Chondrocyte (in vitro differentiated cells): ENCODE measurements around the gene ADARB2. TPM values are rescaled to one million over a fixed set of nuclear protein-coding genes. Genes with fewer than 3 reads are reported as not detected.

Experiments used
- DNase-seq: peaks from one replicate; pipeline ENCODE4 v3.0.0; 2021; ENCODE audit warnings: mixed read lengths, low spot score
- H3K27ac Mint-ChIP-seq: one replicate; pipeline ENCODE4 v1.8.0; 2021; ENCODE audit warnings: mild to moderate bottlenecking, moderate library complexity, mixed read lengths; ENCODE audit not compliant: unreplicated experiment
- H3K27me3 Mint-ChIP-seq: 2 replicates; pipeline ENCODE4 v1.8.0; 2021; ENCODE audit warnings: low read depth, mixed read lengths
- H3K36me3 Mint-ChIP-seq: 2 replicates; pipeline ENCODE4 v1.8.0; 2021; ENCODE audit warnings: low read depth, mixed read lengths
- H3K4me1 Mint-ChIP-seq: 2 replicates; pipeline ENCODE4 v1.8.0; 2021; ENCODE audit warnings: low read depth, mild to moderate bottlenecking, mixed read lengths
- H3K4me3 Mint-ChIP-seq: one replicate; pipeline ENCODE4 v1.8.0; 2021; ENCODE audit warnings: mild to moderate bottlenecking, moderate library complexity, mixed read lengths; ENCODE audit not compliant: unreplicated experiment
- H3K9me3 Mint-ChIP-seq: 2 replicates; pipeline ENCODE4 v1.8.0; 2021; ENCODE audit warnings: low read depth, mixed read lengths
- total RNA-seq: library from RNA; stranded (reverse); gene quantifications from 3 replicates; pipeline ENCODE4 v1.2.1, GENCODE V29; 2021
- TF ChIP-seq, protein P1 (sequence below): fragments of 200-600 bp; sonication (generic); IDR thresholded peaks from 2 replicates; pipeline ENCODE4 v1.5.0; 2021; ENCODE audit warnings: antibody characterized with exemption, mild to moderate bottlenecking, moderate library complexity

The ADARB2 gene
- total RNA-seq, 1 donor from 2014 or later, result 3.3 TPM

DNA sequence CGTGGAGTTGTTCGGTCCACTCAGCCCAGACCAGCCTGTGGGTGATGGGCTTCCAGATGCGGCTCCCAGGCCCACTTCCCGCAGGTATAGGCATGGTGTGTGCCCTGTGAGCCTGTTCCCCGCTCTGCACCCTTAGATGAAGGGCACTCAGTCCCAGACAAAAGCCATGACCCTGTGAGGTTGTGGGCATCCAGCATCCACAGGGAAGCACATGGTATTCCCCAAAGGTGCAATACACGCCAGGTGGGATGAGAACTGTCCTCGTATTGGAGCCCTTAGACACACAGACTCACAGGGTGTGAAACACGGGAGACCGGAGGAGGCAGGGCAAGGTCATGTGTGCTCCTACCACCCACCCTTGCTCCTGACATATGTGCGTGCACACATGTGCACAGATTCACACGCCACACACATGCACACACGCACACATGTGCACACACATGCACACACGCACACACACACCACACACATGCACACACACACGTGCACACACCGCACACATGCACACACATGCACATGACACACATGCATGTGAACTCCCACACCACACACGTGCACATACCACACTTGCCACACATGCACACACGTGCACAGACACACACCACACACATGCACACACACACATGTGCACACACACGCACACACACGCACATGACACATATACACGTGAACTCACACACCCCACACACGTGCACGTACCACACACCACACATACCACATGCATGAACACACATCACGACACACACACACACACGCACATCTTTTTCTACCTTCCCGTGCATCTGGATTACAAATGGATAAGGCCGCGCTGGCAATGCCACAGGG is 361.8 kb downstream of the ADARB2 start:
- no peak for DNase-seq
- TF ChIP-seq, protein P1, sequence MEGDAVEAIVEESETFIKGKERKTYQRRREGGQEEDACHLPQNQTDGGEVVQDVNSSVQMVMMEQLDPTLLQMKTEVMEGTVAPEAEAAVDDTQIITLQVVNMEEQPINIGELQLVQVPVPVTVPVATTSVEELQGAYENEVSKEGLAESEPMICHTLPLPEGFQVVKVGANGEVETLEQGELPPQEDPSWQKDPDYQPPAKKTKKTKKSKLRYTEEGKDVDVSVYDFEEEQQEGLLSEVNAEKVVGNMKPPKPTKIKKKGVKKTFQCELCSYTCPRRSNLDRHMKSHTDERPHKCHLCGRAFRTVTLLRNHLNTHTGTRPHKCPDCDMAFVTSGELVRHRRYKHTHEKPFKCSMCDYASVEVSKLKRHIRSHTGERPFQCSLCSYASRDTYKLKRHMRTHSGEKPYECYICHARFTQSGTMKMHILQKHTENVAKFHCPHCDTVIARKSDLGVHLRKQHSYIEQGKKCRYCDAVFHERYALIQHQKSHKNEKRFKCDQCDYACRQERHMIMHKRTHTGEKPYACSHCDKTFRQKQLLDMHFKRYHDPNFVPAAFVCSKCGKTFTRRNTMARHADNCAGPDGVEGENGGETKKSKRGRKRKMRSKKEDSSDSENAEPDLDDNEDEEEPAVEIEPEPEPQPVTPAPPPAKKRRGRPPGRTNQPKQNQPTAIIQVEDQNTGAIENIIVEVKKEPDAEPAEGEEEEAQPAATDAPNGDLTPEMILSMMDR, result no peak
- peaks cover 3% of the 10 kb centered on the region for H3K27me3 Mint-ChIP-seq
- no peaks in the 10 kb centered on the region for H3K9me3 Mint-ChIP-seq
- H3K27ac Mint-ChIP-seq, result no peak overlapping the region
- H3K4me3 Mint-ChIP-seq, result no peak overlapping the region
- H3K36me3 Mint-ChIP-seq, result no peaks in the 10 kb centered on the region
- peaks cover 14% of the 10 kb centered on the region for H3K4me1 Mint-ChIP-seq

DNA sequence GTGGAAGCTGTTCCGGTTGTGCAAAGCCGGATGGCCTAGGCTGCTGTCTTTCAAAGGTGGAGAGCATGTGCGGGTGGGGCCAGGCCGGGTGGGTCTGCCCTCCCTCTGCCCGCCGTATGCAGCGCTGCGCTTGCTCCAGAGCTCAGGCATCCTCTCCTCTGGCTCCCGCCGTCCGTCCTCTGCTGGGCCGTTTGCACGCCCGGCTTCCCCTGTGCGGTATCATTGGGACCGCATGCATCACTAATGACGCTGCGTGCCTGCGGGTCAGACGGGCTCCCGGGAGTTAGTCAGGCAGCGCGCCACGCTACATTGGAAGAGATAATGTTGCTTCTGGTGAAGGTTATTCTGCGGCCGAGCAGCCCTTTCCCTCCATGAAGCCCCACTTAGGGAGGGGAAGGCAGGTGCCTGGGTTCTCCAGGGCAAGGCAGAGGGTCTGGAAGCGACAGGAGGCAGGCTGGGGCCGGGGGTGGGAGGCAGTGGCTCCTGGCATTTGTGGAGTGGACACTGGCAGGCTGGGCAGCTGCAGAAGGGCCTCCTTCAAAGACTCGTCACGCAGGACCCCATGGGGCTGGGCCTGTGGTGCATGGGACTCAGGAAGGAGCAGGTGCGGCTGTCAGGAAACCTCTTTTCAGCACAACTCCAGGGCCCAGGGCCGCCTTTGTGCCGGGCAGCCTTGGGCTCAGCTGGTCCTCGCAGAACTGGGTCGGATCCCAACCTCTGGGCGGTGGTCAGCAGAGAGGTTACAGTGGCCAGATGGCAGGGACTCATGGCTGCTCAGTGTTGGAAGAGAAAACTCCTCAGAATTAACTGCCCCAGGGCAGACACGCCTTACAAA is 362.6 kb downstream of the ADARB2 start:
- Mint-ChIP-seq H3K27ac (no peak overlapping the region), H3K36me3 (no peaks in the 10 kb centered on the region), H3K9me3 (no peaks in the 10 kb centered on the region), H3K4me1 (peaks cover 10% of the 10 kb centered on the region), H3K27me3 (peaks cover 3% of the 10 kb centered on the region), H3K4me3 (no peak overlapping the region)
- TF ChIP-seq, protein P1, result no peak
- DNase-seq, result no peak

DNA sequence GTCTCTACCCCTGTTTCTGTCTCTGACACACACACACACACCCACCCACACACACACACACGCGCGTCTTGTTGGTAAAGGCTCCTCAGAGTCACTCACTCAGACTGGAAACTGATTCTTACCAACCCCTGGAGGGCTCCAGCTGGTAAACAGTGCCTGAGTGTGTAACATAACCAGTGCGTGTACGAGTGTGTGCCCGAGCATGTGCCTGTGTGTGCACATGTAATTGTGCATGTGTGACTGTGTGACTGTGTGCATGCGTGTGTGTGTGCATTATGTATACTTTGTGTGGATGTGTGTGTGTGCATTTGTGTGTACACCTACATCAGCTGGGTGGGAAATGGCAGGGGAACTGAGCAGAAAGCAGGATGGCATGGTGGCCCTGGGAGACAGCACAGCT is 364.0 kb downstream of the ADARB2 start:
- Mint-ChIP-seq H3K9me3 (no peaks in the 10 kb centered on the region), H3K27ac (no peak overlapping the region), H3K4me3 (no peak overlapping the region), H3K36me3 (no peaks in the 10 kb centered on the region), H3K27me3 (peaks cover under 1% of the 10 kb centered on the region), H3K4me1 (peaks cover 6% of the 10 kb centered on the region)
- no peak for DNase-seq
- TF ChIP-seq, protein P1, result no peak

DNA sequence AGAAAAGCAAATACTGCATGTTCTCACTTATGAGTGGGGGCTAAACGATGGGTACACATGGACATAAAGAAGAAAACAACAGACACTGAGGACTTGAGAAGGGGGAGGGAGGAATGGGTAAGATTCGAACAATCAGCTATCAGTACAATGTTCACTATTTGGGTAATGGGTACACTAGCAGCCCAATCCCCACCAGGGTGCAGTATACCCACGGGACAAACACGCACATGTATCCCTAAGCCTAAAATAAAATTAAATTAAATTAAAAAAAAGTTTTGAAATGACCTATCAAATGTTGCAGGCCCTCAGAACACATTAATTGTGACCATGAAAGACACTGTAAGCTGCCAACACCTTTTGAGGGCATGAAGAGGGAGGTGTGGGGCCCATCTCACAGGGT is 365.1 kb downstream of the ADARB2 start:
- H3K27ac Mint-ChIP-seq, result no peak overlapping the region

DNA sequence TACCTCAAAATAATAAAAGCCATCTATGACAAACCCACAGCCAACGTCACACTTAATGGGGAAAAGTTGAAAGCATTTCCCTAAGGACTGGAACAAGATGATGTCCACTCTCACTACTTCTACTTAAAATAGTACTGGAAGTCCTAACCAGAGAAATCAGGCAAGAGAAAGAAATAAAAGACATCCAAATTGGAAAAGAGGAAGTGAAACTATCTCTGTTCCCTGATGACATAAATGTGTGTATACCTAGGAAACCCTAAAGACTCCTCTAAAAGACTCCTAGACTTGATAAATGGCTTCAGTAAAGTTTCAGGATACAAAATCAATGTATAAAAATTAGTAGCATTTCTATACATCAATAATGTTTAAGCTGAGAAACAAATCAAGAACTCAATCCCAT is 367.0 kb downstream of the ADARB2 start:
- Mint-ChIP-seq H3K4me1 (no peaks in the 10 kb centered on the region), H3K4me3 (no peak overlapping the region), H3K27ac (no peak overlapping the region), H3K36me3 (no peaks in the 10 kb centered on the region), H3K9me3 (no peaks in the 10 kb centered on the region), H3K27me3 (no peaks in the 10 kb centered on the region)
- no peak for DNase-seq
- TF ChIP-seq, protein P1, result no peak

More for the DNA sequence above, 365.1 kb downstream of the ADARB2 start:
- H3K4me1 Mint-ChIP-seq, result no peaks in the 10 kb centered on the region
- H3K9me3 Mint-ChIP-seq, result no peaks in the 10 kb centered on the region
- no peaks in the 10 kb centered on the region for H3K27me3 Mint-ChIP-seq
- no peak for DNase-seq
- H3K4me3 Mint-ChIP-seq, result no peak overlapping the region
- H3K36me3 Mint-ChIP-seq, result no peaks in the 10 kb centered on the region
- TF ChIP-seq, protein P1, result no peak
